Astrocyte of the spinal cord (primary cell): ENCODE data around the gene SMAD6.

Experiments
- DNase-seq: peaks from one replicate; pipeline ENCODE4 v3.0.0; 2011; ENCODE audit warnings: low read depth, low spot score
- H3K4me3 ChIP-seq: 2 replicates; pipeline ENCODE4 v1.5.1; 2011; ENCODE audit warnings: low read depth, mild to moderate bottlenecking, low read length, moderate library complexity
- in situ Hi-C: cut with HindIII; loops from 2 replicates; pipeline ENCODE4 v1.10.0; 2017; ENCODE audit warnings: low sequenced_read_pairs
- TF ChIP-seq, protein P1 (sequence below): IDR thresholded peaks from 2 replicates; pipeline ENCODE4 v1.5.1; 2012; ENCODE audit warnings: low read depth, mild to moderate bottlenecking, low read length, inconsistent platforms

Gene SMAD6

DNA sequence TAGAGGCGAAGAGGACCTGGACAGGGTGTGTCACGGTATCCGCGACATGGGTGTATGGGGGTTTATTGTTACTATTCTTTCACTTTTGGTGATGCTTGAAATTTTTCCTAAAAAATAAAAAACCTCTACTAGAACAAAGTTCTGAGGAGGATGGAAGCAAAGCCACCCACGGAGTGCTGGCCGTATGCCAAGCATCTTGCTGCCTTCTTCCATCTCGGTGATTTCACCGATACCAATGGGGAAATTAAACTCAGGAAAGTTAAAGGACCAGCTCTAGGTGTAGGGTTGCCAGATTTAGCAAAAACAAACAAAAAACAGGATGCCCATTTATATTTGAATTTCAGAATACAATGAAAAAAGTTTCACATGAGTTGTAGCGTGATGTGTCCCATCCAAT lies 33.9 kb downstream of the SMAD6 start:
- in situ Hi-C loops: no loop called here

DNA sequence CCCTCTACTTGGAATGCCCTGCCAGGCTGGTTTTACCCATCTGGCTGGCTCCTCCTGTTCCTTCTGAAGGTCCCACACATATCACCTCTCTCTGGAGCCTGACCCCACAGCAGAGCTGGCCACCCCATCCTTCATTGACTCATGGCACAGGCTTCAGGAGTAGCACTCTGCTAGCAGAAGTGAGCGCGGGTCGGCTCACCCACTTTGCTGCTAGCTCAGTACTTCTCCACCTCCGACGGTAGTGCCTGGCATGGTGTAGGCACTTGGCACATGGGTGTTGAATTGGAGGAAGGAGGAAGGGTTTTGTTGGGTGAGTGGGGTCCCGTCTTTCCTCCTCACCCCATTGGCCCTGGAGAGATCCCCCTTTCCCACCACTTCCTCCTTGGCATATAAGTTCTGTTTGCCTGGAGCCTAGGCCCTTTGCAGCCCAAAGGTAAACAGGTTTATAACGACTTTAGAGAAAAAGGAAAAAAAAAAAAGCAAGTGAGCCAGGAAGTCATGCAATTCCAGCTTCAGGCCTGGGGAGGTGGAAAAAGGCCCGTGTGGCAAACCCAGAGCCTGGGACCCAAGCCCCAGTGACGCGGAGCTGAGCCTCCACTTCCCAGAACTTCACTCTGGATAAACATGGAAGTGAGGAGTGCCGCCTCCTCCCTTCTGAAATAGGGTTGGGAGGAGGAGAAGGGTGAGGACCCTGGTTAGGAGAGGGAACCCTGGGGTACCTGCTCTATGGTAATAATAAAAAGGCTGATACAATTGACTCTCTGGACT lies 35.4 kb downstream of the SMAD6 start:
- H3K4me3 ChIP-seq: no peak overlapping the region
- DNase-seq: no peak
- in situ Hi-C loops: no loop called here
- TF ChIP-seq, protein P1, sequence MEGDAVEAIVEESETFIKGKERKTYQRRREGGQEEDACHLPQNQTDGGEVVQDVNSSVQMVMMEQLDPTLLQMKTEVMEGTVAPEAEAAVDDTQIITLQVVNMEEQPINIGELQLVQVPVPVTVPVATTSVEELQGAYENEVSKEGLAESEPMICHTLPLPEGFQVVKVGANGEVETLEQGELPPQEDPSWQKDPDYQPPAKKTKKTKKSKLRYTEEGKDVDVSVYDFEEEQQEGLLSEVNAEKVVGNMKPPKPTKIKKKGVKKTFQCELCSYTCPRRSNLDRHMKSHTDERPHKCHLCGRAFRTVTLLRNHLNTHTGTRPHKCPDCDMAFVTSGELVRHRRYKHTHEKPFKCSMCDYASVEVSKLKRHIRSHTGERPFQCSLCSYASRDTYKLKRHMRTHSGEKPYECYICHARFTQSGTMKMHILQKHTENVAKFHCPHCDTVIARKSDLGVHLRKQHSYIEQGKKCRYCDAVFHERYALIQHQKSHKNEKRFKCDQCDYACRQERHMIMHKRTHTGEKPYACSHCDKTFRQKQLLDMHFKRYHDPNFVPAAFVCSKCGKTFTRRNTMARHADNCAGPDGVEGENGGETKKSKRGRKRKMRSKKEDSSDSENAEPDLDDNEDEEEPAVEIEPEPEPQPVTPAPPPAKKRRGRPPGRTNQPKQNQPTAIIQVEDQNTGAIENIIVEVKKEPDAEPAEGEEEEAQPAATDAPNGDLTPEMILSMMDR: no peak

More for the DNA sequence above, 33.9 kb downstream of the SMAD6 start:
- TF ChIP-seq, protein P1: no peak
- no peak overlapping the region for H3K4me3 ChIP-seq
- no peak for DNase-seq

DNA sequence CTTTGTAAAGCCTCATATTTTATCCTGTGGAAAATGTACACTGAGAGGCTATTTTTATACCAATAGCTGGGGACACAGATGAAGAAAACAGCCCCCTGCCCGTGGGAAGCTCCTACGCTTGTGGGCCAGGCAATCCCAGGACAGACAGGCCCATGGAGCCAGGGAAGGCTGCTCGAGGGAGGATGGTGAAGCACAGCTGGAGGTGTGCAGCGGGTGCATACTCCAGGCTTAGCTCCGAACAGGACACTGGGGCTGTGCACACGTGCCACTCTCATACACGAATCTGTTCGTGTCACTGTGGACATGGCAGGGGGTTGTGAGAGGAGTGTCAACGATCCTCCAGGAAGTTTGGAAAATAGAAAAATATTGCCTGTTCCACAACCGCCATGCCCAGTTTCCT lies 36.1 kb downstream of the SMAD6 start:
- no peak overlapping the region for H3K4me3 ChIP-seq
- DNase-seq: no peak
- in situ Hi-C loops: no loop called here
- TF ChIP-seq, protein P1: no peak

DNA sequence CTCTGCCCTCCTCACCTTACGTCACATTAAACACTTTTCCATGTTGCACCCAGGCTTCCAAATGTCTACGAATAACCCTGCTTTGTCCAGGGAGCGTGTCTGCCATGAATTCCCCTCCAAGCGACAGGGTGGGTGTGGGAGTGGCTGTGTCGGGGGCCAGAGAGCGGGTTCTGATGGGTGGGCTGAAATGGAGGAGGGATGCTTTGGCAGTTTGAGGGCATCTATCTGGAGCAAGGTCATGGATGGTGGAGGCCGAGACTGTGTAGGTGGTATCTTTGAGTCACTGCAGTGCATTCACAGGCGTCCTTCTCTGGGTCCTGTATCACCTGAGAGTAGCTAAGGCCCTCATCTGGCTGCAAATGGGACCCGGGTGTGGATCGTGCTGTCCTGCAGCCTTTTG lies 36.6 kb downstream of the SMAD6 start:
- no peak for DNase-seq
- in situ Hi-C loops: no loop called here
- TF ChIP-seq, protein P1: no peak
- H3K4me3 ChIP-seq: no peak overlapping the region

DNA sequence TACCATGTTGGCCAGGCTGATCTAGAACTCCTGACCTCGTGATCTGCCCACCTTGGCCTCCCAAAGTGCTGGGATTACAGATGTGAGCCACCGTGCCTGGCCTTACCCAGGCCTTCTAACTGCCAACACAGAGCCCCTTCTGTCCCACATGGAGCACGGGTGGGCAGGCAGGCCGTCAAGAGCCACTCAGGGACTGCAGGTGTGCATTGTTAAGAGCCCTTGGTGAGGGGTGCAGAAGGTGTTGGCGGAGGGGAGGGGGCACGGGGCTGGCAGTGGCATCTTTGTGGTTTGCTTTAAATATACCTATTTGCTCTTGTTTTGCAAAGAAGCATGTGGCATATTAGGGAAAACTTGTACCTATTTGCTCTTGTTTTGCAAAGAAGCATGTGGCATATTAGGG lies 37.3 kb downstream of the SMAD6 start:
- H3K4me3 ChIP-seq: no peak overlapping the region
- in situ Hi-C loops: no loop called here
- TF ChIP-seq, protein P1: no peak
- DNase-seq: no peak

DNA sequence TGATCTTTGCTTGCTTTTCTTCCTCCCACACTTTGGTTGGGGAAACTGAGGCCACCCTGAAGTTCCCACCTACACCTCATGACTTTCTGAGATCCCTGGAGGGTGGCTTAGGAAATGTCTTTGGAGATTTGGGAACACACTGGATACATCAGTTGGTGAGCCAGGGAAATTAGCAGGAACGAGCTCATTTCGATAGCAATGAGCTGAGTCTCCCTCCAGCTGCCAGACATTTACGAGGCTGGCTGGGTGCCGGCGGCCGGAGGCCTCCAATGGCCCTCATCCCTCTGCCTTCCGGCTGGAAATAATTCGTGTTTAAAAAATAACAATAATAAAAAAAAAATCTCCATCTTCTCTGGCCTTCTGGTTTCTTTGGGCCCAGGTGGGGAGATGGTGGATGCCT lies 38.8 kb downstream of the SMAD6 start:
- TF ChIP-seq, protein P1: no peak
- no peak for DNase-seq
- no peak overlapping the region for H3K4me3 ChIP-seq
- in situ Hi-C loops: no loop called here

DNA sequence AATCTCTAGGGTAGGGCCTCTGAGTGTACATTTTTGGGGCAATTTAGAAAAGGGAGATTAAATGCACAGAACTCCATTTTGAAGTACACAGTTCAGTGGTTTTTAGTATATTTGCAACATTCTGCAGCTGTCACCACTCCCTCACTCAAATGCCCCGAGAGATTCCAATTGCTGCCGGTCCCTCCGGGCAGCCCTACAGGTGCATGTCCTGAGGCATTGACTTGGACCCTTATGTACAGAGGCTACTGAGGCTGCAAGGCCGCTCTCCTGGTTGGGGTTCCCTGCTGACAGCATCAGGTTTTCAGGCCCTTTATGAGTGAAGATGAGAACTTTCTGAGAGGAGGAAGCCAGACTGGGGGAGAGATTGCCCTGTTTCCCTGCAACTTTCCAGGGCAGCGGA lies 39.6 kb downstream of the SMAD6 start:
- TF ChIP-seq, protein P1: no peak
- in situ Hi-C loops: no loop called here
- no peak overlapping the region for H3K4me3 ChIP-seq
- DNase-seq: no peak
